Nephron (organoid): Measurements from ENCODE around the gene LPCAT1.

Source experiments
- H3K27ac Mint-ChIP-seq, 3 experiments: 2 replicates each; pipeline ENCODE4 v1.8.0; 2020; ENCODE audit warnings: mixed read lengths in 3 of 3, mild to moderate bottlenecking in 2 of 3, moderate library complexity in 1 of 3
- H3K27me3 Mint-ChIP-seq: 2 replicates; pipeline ENCODE4 v1.8.0; 2021; ENCODE audit warnings: low read depth, mild to moderate bottlenecking, moderate library complexity, mixed read lengths
- H3K36me3 Mint-ChIP-seq: 2 replicates; pipeline ENCODE4 v1.8.0; 2020; ENCODE audit warnings: low read depth, mixed read lengths
- H3K4me1 Mint-ChIP-seq: 2 replicates; pipeline ENCODE4 v1.8.0; 2020; ENCODE audit warnings: mixed read lengths
- H3K4me3 Mint-ChIP-seq, 3 experiments: 2 replicates each; pipeline ENCODE4 v1.8.0; 2020; ENCODE audit warnings: mild to moderate bottlenecking in 3 of 3, mixed read lengths in 3 of 3, moderate library complexity in 2 of 3
- H3K9me3 Mint-ChIP-seq: 2 replicates; pipeline ENCODE4 v1.8.0; 2020; ENCODE audit warnings: mixed read lengths
- CTCF ChIP-seq, 3 experiments: fragments of 200-600 bp; sonication (generic); IDR thresholded peaks; one replicate each; pipeline ENCODE4 v1.5.0; 2021; ENCODE audit warnings: antibody characterized with exemption in 3 of 3; ENCODE audit not compliant: unreplicated experiment in 3 of 3

The LPCAT1 gene

GRCh38 chr5:1445689-1446601, 77.8 kb downstream of the LPCAT1 start:
- Mint-ChIP-seq H3K27me3 (peaks cover 93% of the 10 kb centered on the region), H3K9me3 (peaks cover 8% of the 10 kb centered on the region), H3K27ac (no peak overlapping the region), H3K4me3 (no peak overlapping the region), H3K4me1 (peaks cover 5% of the 10 kb centered on the region), H3K36me3 (no peaks in the 10 kb centered on the region)
- TF ChIP-seq CTCF (IDR thresholded peaks at IDR 0.05; ENCODE audit: unreplicated experiment in 3 of 3), result no peak

GRCh38 chr5:1445313-1445688, 78.5 kb downstream of the LPCAT1 start, which contains the start of gene SLC6A3:
Gene SLC6A3 (minus strand): TSS chr5:1445440. CDS start chr5:1443197, 2,243 bp downstream.
- Mint-ChIP-seq H3K4me1 (peaks cover 5% of the 10 kb centered on the region), H3K27ac (no peak within 1 kb of the TSS), H3K9me3 (peaks cover 12% of the 10 kb centered on the region), H3K4me3 (peak within 1 kb of the TSS; percentile 31 to 73 (median 72)), H3K27me3 (peaks cover 93% of the 10 kb centered on the region), H3K36me3 (no peaks in the 10 kb centered on the region)
- TF ChIP-seq CTCF (IDR thresholded peaks at IDR 0.05; ENCODE audit: unreplicated experiment in 3 of 3), result no peak

GRCh38 chr5:1444361-1445189, 79.2 kb downstream of the LPCAT1 start:
- peak overlapping the region; percentile 31 to 73 (median 72) for H3K4me3 Mint-ChIP-seq
- H3K4me1 Mint-ChIP-seq, result peaks cover 5% of the 10 kb centered on the region
- TF ChIP-seq CTCF (IDR thresholded peaks at IDR 0.05; ENCODE audit: unreplicated experiment in 3 of 3), result no peak
- H3K36me3 Mint-ChIP-seq, result no peaks in the 10 kb centered on the region
- peaks cover 92% of the 10 kb centered on the region for H3K27me3 Mint-ChIP-seq
- peaks cover 17% of the 10 kb centered on the region for H3K9me3 Mint-ChIP-seq
- no peak overlapping the region for H3K27ac Mint-ChIP-seq

- peaks cover 5% of the 10 kb centered on the region for H3K4me1 Mint-ChIP-seq
- H3K27ac Mint-ChIP-seq, result no peak overlapping the region
- H3K4me3 Mint-ChIP-seq, result peak overlapping the region; percentile 31 to 73 (median 60)
- no peak for TF ChIP-seq CTCF (IDR thresholded peaks at IDR 0.05; ENCODE audit: unreplicated experiment in 3 of 3)
- H3K36me3 Mint-ChIP-seq, result no peaks in the 10 kb centered on the region
- H3K9me3 Mint-ChIP-seq, result peaks cover 17% of the 10 kb centered on the region
- H3K27me3 Mint-ChIP-seq, result peaks cover 86% of the 10 kb centered on the region
Observed at GRCh38 chr5:1443991-1444360, 79.8 kb downstream of the LPCAT1 start.

GRCh38 chr5:1443171-1443570, 80.6 kb downstream of the LPCAT1 start:
- TF ChIP-seq CTCF (IDR thresholded peaks at IDR 0.05; ENCODE audit: unreplicated experiment in 3 of 3), result no peak
- Mint-ChIP-seq H3K4me3 (no peak overlapping the region), H3K4me1 (peaks cover 5% of the 10 kb centered on the region), H3K36me3 (no peaks in the 10 kb centered on the region), H3K9me3 (peaks cover 14% of the 10 kb centered on the region), H3K27me3 (peaks cover 86% of the 10 kb centered on the region), H3K27ac (no peak overlapping the region)
